PFSK-1 (cell line): ENCODE measurements around the gene FAM228A.

Experiments
- FOXP2 ChIP-seq: optimal IDR thresholded peaks from 2 replicates; pipeline ENCODE3; 2011; ENCODE audit warnings: borderline replicate concordance, control low read depth, inconsistent platforms; ENCODE audit not compliant: insufficient read depth; ENCODE audit errors: extremely low read length, extremely low read depth
- POLR2AphosphoS5 ChIP-seq: IDR thresholded peaks from 2 replicates; pipeline ENCODE4 v1.6.1; 2012; ENCODE audit warnings: low read depth, mild to moderate bottlenecking, control low read depth, low read length, moderate library complexity
- SIN3A ChIP-seq: IDR thresholded peaks from 2 replicates; pipeline ENCODE4 v1.6.1; 2012; ENCODE audit warnings: mild to moderate bottlenecking, low read length, moderate library complexity, borderline replicate concordance; ENCODE audit not compliant: insufficient read depth
- TAF1 ChIP-seq: IDR thresholded peaks from 2 replicates; pipeline ENCODE4 v1.6.1; 2012; ENCODE audit warnings: low read length, control low read depth, borderline replicate concordance; ENCODE audit not compliant: insufficient read depth
- TF ChIP-seq, protein P1 (sequence below), 2 experiments: IDR thresholded peaks; 2 replicates each; pipeline versions ENCODE4 v1.6.1 to v1.8.0; 2011 to 2012; ENCODE audit warnings: low read depth in 2 of 2, low read length in 2 of 2, control low read depth in 1 of 2, inconsistent platforms in 1 of 2, mild to moderate bottlenecking in 1 of 2, moderate library complexity in 1 of 2; ENCODE audit not compliant: insufficient read depth in 1 of 2

The FAM228A gene

DNA sequence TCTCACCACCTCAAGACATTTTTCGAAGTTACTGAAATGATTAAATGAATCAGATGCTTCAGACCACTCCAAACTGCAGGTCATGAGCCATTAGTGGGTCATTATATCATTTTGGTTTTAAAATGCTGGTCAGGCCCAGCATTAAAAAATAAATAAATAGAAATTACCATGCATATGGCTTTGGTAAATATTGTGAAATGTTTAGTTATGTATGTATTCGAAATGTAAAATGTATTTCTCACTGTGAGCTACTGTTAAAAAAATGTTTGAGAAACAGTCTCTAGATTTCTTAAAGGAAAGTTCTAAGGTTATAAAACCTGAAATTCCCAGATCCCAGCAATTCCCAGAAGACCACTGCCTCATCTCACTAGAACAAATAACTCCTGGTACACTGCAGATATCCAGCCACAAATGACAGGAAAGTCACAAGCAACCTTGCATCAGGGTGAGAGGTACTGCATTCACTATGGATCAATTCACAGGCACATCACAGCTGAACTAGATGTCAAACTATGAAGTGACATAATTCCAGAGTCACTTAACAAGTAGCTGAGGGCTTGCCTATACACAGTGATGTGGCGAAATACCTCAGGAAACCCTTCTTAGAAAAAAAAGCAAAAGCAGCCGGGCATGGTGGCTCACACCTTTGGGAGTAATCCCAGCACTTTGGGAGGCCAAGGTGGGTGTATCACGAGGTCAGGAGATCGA is 46.6 kb downstream of the FAM228A start:
- no peak for TF ChIP-seq POLR2AphosphoS5
- no peak for TF ChIP-seq FOXP2
- TF ChIP-seq, protein P1, sequence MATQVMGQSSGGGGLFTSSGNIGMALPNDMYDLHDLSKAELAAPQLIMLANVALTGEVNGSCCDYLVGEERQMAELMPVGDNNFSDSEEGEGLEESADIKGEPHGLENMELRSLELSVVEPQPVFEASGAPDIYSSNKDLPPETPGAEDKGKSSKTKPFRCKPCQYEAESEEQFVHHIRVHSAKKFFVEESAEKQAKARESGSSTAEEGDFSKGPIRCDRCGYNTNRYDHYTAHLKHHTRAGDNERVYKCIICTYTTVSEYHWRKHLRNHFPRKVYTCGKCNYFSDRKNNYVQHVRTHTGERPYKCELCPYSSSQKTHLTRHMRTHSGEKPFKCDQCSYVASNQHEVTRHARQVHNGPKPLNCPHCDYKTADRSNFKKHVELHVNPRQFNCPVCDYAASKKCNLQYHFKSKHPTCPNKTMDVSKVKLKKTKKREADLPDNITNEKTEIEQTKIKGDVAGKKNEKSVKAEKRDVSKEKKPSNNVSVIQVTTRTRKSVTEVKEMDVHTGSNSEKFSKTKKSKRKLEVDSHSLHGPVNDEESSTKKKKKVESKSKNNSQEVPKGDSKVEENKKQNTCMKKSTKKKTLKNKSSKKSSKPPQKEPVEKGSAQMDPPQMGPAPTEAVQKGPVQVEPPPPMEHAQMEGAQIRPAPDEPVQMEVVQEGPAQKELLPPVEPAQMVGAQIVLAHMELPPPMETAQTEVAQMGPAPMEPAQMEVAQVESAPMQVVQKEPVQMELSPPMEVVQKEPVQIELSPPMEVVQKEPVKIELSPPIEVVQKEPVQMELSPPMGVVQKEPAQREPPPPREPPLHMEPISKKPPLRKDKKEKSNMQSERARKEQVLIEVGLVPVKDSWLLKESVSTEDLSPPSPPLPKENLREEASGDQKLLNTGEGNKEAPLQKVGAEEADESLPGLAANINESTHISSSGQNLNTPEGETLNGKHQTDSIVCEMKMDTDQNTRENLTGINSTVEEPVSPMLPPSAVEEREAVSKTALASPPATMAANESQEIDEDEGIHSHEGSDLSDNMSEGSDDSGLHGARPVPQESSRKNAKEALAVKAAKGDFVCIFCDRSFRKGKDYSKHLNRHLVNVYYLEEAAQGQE (IDR thresholded peaks at IDR 0.05; ENCODE audit: insufficient read depth in 1 of 2, low read depth in 2 of 2, low read length in 2 of 2): no peak
- no peak for TF ChIP-seq TAF1
- TF ChIP-seq SIN3A: no peak

DNA sequence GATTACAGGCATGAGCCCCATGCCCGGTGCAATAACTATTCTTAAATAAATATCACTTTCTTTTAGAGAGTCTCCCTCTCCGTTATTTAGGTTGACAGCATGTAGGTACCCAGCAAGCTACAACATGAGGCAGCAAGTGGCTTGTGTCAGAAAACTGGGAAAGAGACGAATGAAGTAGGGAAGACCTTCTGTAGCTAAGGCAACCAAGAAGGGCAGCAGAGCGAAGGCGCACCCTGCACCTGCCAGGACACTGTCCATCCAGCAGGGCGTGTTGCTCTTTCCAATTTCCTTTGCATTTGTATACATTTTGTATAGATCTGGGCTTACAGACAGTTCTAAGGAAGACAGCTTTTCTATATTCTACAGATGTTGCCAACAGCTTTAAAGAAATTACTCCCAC is 48.1 kb downstream of the FAM228A start:
- TF ChIP-seq SIN3A (no peak), FOXP2 (no peak), POLR2AphosphoS5 (no peak), TAF1 (no peak)
- TF ChIP-seq, protein P1 (IDR thresholded peaks at IDR 0.05; ENCODE audit: insufficient read depth in 1 of 2, low read depth in 2 of 2, low read length in 2 of 2): no peak

DNA sequence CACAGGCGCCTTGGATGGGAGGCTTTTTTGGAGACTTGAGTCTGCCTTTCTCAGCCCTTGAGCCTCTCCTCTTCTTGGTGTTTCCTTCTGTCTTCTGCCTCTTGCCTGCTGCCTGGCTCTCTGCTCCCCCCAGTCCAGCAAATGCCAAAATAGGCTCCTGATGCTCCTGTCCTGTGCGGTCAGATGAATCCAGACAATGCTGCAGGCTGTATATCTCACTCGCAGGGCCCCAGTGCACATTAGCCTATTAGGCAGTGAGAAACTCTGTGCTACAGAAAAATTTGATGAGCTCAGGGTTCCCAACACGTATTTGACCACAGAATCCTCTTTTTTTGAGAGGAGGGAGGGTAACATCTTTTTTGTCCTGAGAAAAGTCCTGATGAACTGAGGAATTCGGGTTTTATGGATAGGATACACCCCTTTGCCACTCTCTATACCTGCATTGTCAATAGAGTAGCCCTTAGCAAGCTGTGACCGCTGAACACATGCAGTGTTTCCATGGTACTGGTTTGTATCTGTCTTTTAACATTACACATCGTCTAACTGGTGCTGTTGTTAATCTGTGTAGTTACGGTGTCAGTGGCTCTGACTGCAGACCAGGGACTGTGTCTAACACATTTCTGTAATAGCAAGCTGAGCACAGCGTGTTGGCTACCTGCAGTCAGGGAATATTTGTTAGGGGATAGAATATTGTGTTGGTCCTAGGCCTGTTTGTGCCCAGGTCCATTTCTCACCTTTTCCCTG is 50.8 kb downstream of the FAM228A start:
- TF ChIP-seq FOXP2 (no peak), TAF1 (no peak), POLR2AphosphoS5 (no peak), SIN3A (no peak)
- TF ChIP-seq, protein P1 (IDR thresholded peaks at IDR 0.05; ENCODE audit: insufficient read depth in 1 of 2, low read depth in 2 of 2, low read length in 2 of 2): no peak

DNA sequence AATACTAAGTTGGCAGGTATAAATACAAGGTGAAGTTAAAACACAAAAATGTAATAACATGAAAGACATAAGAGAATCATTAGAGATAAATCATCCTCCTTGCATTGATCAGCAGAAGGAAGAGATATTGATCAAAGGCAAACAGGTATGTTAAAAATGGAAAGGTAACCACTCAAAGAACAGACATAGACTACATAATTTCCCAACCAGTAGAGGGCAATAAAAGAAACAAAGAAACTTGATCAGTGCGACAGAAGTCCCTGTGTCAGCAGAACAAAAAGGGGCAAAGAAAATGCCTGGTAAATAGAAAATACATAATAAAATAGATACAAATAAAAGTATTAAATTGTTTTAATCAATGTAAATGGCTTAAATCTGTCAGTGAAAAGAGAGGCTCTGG is 53.6 kb downstream of the FAM228A start:
- TF ChIP-seq TAF1 (no peak), FOXP2 (no peak), POLR2AphosphoS5 (no peak), SIN3A (no peak)
- TF ChIP-seq, protein P1 (IDR thresholded peaks at IDR 0.05; ENCODE audit: insufficient read depth in 1 of 2, low read depth in 2 of 2, low read length in 2 of 2): no peak
